RPMI8226 (cell line): Measurements from ENCODE around the gene GJB1.
"Not testable (repeated sequence)": the region's sequence is repeated elsewhere in the genome, so short reads cannot be mapped to it uniquely, and the experiment has no call there.

Experiments used
- DNase-seq: peaks from one replicate; pipeline ENCODE4 v3.0.0-alpha.2; 2015

The GJB1 gene

GRCh38 chrX:71222929-71223328 lies at the start of gene GJB1:
Gene GJB1, plus strand, starts transcription at chrX:71223224. Its CDS starts 484 bp downstream, at chrX:71223708.
- no peak for DNase-seq

GRCh38 chrX:71173440-71173839 lies 49.6 kb upstream of the GJB1 start:
- DNase-seq = no peak

- DNase-seq = no peak
These were observed 48.2 kb upstream of the GJB1 start for GRCh38 chrX:71174795-71175194.

GRCh38 chrX:71175531-71175930 lies 47.5 kb upstream of the GJB1 start:
- DNase-seq = no peak

GRCh38 chrX:71177327-71177726 lies 45.7 kb upstream of the GJB1 start:
- no peak for DNase-seq

- DNase-seq = peak; percentile 56
These were observed 44.1 kb upstream of the GJB1 start for GRCh38 chrX:71178908-71179307.

DNA sequence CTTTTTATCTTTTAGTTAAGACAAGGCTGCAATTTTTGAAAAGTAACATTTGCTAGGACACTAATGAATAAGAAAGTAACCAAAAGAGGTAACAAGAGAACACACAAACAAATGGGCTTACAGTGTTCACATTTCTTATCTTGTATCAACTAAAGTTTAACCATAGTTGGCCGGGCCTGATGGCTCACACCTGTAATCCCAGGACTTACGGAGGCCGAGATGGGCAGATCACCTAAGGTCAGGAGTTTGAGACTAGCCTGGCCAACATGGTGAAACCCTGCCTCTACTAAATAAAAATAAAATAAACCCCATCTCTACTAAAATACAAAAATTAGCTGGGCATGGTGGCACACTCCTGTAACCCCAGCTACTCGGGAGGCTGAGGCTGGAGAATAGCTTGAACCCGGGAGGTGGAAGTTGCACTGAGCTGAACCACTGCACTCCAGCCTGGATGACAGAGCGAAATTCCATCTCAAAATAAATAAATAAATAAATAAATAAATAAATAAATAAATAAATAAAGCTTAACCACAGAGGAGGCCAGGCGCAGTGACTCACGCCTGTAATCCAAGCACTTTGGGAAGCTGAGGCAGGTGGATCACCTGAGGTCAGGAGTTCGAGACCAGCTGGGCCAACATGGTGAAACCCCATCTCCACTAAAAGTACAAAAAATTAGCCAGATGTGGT lies 42.3 kb upstream of the GJB1 start:
- DNase-seq = not testable (repeated sequence)

- DNase-seq = peak; percentile 16
These were observed 41.5 kb upstream of the GJB1 start for GRCh38 chrX:71181558-71181909.

- DNase-seq = peak; percentile 76
These were observed 40.9 kb upstream of the GJB1 start for GRCh38 chrX:71181910-71182799.

GRCh38 chrX:71182871-71183270 lies 40.2 kb upstream of the GJB1 start:
- no peak for DNase-seq

DNA sequence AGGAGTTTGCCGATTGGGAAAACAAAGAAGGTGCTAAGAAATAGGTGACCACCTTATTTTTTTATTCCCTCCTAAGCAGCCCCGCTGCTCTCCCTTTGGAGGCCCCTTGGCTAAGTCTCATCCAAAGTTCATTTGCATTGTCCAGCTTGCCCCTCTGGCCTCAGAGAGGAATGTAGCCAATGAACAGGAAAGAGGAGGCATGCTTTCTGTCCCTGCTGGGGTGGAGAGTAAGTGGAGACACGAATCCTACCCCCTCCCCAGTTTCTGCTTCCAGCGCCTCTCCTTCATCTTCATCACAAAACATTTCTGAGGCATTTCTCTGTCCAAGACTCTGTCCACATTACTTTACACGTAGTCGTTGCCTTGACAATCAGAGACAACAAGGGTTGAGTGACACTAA lies 39.7 kb upstream of the GJB1 start:
- DNase-seq = no peak

GRCh38 chrX:71184092-71184491 lies 38.9 kb upstream of the GJB1 start:
- no peak for DNase-seq

- DNase-seq = no peak
These were observed 38.1 kb upstream of the GJB1 start for GRCh38 chrX:71184803-71185495.

GRCh38 chrX:71191248-71191647 lies 31.8 kb upstream of the GJB1 start:
- DNase-seq = no peak

DNA sequence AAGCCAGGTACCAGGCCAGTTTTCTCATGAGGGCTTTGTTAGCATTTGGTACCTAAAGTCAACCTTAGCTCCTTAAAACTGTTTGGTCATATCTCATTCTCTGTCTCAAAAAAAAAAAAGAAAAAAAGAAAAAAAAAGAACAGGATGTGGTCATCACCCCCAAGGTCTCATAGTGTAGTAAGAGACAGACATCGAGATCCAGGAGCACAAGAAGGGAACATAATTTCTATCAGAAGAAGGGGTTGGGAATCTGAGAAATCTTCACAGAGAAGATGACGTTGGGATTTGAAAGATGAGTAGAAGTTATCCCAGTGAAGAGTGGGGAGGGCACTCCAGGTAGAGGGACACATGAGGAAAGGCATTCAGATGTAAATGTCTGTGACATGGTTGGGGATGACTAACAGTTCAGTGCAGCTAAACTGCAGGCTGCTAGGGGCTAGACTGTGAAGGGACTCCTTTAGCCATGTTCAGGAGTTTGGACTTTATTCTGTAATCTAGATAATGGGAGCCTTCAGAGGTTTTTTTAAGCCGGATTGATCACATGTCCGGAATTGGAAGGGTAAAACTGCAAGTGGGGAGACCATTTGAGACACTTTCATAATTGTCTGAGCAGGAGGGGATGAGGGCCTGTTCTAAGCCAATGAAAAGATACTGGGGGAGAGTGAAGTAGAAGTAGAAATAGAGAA lies 26.9 kb upstream of the GJB1 start:
- DNase-seq = no peak

GRCh38 chrX:71198066-71198465 lies 25.0 kb upstream of the GJB1 start:
- DNase-seq = peak; percentile 58

GRCh38 chrX:71199252-71200008 lies 23.6 kb upstream of the GJB1 start:
- DNase-seq = no peak

GRCh38 chrX:71210816-71211215 lies 12.2 kb upstream of the GJB1 start:
- no peak for DNase-seq

GRCh38 chrX:71212536-71212935 lies 10.5 kb upstream of the GJB1 start:
- DNase-seq = no peak

DNA sequence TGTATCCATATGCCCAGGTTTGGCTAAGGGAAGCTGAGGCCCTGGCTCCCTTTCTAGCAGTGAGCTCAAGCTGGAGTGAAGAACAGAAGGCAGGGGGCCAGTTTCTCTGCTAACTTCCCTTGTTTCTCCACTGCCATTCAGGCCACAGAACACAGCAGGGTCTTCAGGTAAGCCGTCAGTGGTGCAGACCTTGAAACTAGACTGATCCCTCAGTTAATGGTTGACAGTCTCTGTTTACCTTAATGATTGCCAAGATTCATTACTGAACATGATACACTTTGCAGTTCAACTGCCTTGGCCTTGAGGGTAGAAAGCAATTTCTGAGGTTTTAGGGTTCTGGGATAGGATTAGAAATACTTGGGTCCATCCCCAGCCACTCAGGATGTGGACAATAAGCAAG lies 8.9 kb upstream of the GJB1 start:
- no peak for DNase-seq

GRCh38 chrX:71214604-71215337 lies 8.3 kb upstream of the GJB1 start:
- DNase-seq = no peak
